LNCAP (cell line): ENCODE results near the gene LRRC18.

Source experiments
- CTCF ChIP-seq: fragments of 450-650 bp; IDR thresholded peaks from 2 replicates; pipeline ENCODE4 v1.5.1; 2017; ENCODE audit warnings: mild to moderate bottlenecking

The LRRC18 gene

DNA sequence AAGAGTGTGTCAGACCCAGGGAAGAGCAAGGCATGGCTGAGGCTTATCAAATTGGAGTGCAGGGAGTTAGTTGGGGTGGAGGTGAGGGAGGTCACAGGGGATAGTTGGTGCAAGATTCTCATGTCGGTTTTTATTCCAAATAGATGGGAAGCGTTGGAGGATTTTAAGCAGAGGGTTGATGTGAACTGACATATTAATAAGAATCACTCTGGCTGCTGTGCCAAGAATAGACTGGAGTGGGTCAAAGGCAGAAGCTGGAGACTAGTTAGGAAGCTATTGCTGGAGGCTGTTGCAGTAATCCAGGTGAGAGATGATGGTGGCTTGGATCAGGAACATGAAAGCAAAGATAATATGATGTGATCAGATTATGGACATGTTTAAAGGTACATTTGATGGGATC lies 36.5 kb downstream of the LRRC18 start:
- TF ChIP-seq CTCF: no peak

GRCh38 chr10:48902096-48902495 lies 37.5 kb downstream of the LRRC18 start:
- TF ChIP-seq CTCF: no peak

GRCh38 chr10:48901319-48901718 lies 38.3 kb downstream of the LRRC18 start:
- TF ChIP-seq CTCF: no peak

- no peak for TF ChIP-seq CTCF
Observed at GRCh38 chr10:48900371-48900801, 39.3 kb downstream of the LRRC18 start.

GRCh38 chr10:48899781-48900180 lies 39.9 kb downstream of the LRRC18 start:
- TF ChIP-seq CTCF: no peak

GRCh38 chr10:48898426-48898825 lies 41.2 kb downstream of the LRRC18 start:
- TF ChIP-seq CTCF: no peak

DNA sequence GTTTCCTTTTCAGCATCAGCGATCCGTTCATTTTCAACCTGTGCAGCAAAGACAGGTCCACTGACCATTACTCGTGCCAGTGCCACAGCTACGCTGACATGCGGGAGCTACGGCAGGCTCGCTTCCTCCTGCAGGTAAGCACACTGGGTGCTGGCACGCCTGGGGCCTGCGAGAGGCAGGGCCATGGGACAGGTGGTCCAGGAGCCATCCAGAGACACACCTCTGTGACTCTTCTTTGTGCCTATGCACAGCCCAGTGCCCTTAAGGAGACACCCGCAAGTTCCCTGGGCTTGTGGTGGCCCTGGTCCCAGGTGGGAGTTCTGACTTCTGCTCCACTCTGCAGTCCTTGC lies 42.2 kb downstream of the LRRC18 start:
- no peak for TF ChIP-seq CTCF

- TF ChIP-seq CTCF: no peak
Observed at GRCh38 chr10:48896756-48897440, 42.7 kb downstream of the LRRC18 start.
